ENCODE measurements around the gene ERP44. TPM values are rescaled to one million over a fixed set of nuclear protein-coding genes. Genes with fewer than 3 reads are reported as not detected.

The ERP44 gene
- total and polyA plus RNA-seq, 11 donors: 7.9 to 21.6 (median 15.7) TPM

DNA sequence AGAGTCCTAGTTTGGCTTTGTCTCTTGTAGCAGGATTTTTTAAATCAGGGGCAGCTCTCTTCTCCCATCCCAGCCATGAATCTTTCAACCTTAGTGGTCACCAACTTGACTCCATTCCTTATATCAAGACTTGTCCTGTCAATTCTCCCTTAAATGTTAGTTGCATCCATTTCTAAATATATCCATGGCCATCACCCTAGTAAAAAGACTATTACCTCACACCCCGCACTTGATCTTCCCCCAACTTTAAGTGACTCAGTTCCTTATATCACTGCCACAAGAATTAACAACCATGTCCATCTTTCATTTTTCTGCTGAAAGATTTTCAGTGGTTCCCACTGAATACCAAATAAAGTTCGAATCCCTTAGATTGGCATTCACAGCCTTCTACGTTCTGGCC lies 125.3 kb downstream of the ERP44 start:
- Histone ChIP-seq H3K27me3 (no peaks in the 10 kb centered on the region), H3K9me3 (no peaks in the 10 kb centered on the region), H3K4me3 (no peak overlapping the region), H3K27ac (no peak overlapping the region), H3K4me1 (no peaks in the 10 kb centered on the region), H3K36me3 (peaks cover 0 to 41% (median 33%) of the 10 kb centered on the region in 9 donors)
- ATAC-seq (no peak), DNase-seq (no peak)
- 91 to 99% (median 97%) methylated on average over 3 of the region's 3 CpGs for WGBS, 4 donors
- intact Hi-C loops (cut with DNase I): no loop called here
- TF ChIP-seq, protein P1, sequence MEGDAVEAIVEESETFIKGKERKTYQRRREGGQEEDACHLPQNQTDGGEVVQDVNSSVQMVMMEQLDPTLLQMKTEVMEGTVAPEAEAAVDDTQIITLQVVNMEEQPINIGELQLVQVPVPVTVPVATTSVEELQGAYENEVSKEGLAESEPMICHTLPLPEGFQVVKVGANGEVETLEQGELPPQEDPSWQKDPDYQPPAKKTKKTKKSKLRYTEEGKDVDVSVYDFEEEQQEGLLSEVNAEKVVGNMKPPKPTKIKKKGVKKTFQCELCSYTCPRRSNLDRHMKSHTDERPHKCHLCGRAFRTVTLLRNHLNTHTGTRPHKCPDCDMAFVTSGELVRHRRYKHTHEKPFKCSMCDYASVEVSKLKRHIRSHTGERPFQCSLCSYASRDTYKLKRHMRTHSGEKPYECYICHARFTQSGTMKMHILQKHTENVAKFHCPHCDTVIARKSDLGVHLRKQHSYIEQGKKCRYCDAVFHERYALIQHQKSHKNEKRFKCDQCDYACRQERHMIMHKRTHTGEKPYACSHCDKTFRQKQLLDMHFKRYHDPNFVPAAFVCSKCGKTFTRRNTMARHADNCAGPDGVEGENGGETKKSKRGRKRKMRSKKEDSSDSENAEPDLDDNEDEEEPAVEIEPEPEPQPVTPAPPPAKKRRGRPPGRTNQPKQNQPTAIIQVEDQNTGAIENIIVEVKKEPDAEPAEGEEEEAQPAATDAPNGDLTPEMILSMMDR (IDR thresholded peaks at IDR 0.05): no peak
- TF ChIP-seq POLR2A (IDR thresholded peaks at IDR 0.05): no peak

GRCh38 chr9:99971410-99971809 lies 127.4 kb downstream of the ERP44 start:
- ATAC-seq: no peak
- intact Hi-C loops (cut with DNase I): no loop called here
- TF ChIP-seq POLR2A (IDR thresholded peaks at IDR 0.05): no peak
- TF ChIP-seq, protein P1 (IDR thresholded peaks at IDR 0.05): no peak
- Histone ChIP-seq H3K27me3 (no peaks in the 10 kb centered on the region), H3K9me3 (no peaks in the 10 kb centered on the region), H3K4me1 (no peaks in the 10 kb centered on the region), H3K27ac (no peak overlapping the region), H3K36me3 (peaks cover 0 to 52% (median 41%) of the 10 kb centered on the region in 9 donors), H3K4me3 (no peak overlapping the region)
- DNase-seq: no peak

DNA sequence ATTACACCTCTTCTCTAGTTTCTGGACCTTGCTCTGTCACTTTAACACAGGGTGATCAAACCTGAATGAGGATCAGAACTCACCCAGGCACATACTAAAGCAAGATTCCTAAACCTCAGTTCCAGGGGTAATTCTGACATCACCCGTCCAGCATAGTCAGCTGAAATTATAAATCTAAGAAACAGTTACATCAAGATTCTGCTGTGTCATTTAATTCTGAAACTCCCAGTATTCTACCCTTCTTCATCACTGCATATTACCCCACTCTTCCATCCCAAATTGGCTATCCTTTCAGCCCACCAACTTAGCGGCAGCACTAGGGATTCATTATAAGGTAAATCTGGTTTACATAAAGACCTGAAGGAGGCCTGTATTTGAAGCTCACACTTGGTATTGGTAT lies 128.3 kb downstream of the ERP44 start:
- H3K36me3 ChIP-seq: peaks cover 0 to 55% (median 41%) of the 10 kb centered on the region in 9 donors
- H3K4me3 ChIP-seq: no peak overlapping the region
- WGBS, 4 donors: 94 to 98% (median 98%) methylated on average over 2 of the region's 2 CpGs
- intact Hi-C loops (cut with DNase I): no loop called here
- no peaks in the 10 kb centered on the region for H3K27me3 ChIP-seq
- H3K9me3 ChIP-seq: no peaks in the 10 kb centered on the region
- DNase-seq (no peak), ATAC-seq (no peak)
- H3K27ac ChIP-seq: no peak overlapping the region
- TF ChIP-seq, protein P1 (IDR thresholded peaks at IDR 0.05): no peak
- no peak for TF ChIP-seq POLR2A (IDR thresholded peaks at IDR 0.05)
- no peaks in the 10 kb centered on the region for H3K4me1 ChIP-seq

GRCh38 chr9:99967457-99967856 lies 131.3 kb downstream of the ERP44 start:
- 61 to 78% (median 72%) methylated on average over 2 of the region's 2 CpGs for WGBS, 4 donors
- no peak for DNase-seq
- Histone ChIP-seq H3K4me1 (no peaks in the 10 kb centered on the region), H3K9me3 (no peaks in the 10 kb centered on the region), H3K27ac (no peak overlapping the region), H3K36me3 (peaks cover 0 to 76% (median 36%) of the 10 kb centered on the region in 9 donors), H3K27me3 (no peaks in the 10 kb centered on the region), H3K4me3 (no peak overlapping the region)
- TF ChIP-seq POLR2A (IDR thresholded peaks at IDR 0.05): no peak
- TF ChIP-seq, protein P1 (IDR thresholded peaks at IDR 0.05): no peak
- intact Hi-C loops (cut with DNase I): no loop called here
- ATAC-seq: no peak
